Fibroblast of lung (primary cell): ENCODE results near the gene PRDM16. TPM values are rescaled to one million over a fixed set of nuclear protein-coding genes. Genes with fewer than 3 reads are reported as not detected.

Source experiments
- DNase-seq, 2 donors: peaks; one replicate each; pipeline versions ENCODE4 v3.0.0 to v3.0.0-alpha.2; 2010; ENCODE audit warnings: low read depth in 2 of 2
- H2AFZ ChIP-seq: 2 replicates; pipeline ENCODE4 v1.5.1; 2012; ENCODE audit warnings: low read length, control low read depth, inconsistent platforms
- H3K27ac ChIP-seq: 2 replicates; pipeline ENCODE4 v1.5.1; 2011; ENCODE audit warnings: low read length, control low read depth; ENCODE audit not compliant: insufficient read depth
- H3K27me3 ChIP-seq: 2 replicates; pipeline ENCODE4 v1.5.1; 2011; ENCODE audit warnings: mild to moderate bottlenecking, low read length; ENCODE audit not compliant: control insufficient read depth, insufficient read depth
- H3K36me3 ChIP-seq: 2 replicates; pipeline ENCODE4 v1.5.1; 2011; ENCODE audit warnings: low read length; ENCODE audit not compliant: control insufficient read depth, insufficient read depth
- H3K4me1 ChIP-seq: 2 replicates; pipeline ENCODE4 v1.5.1; 2011; ENCODE audit warnings: low read length; ENCODE audit not compliant: control insufficient read depth, insufficient read depth; ENCODE audit errors: extremely low read depth
- H3K4me2 ChIP-seq: 2 replicates; pipeline ENCODE4 v1.5.1; 2011; ENCODE audit warnings: low read length, control low read depth; ENCODE audit not compliant: insufficient read depth; ENCODE audit errors: extremely low read depth
- H3K4me3 ChIP-seq, 4 experiments: fragments of 200-600 bp in 1 of 4; sonication (generic) in 1 of 4; replicated peaks in 1 of 4; 2 replicates each; pipeline ENCODE4 v1.5.1; 2011 to 2016; ENCODE audit warnings: low read length in 4 of 4, low read depth in 3 of 4, mild to moderate bottlenecking in 3 of 4, control low read depth in 2 of 4, inconsistent platforms in 1 of 4, mixed read lengths in 1 of 4; ENCODE audit not compliant: insufficient read depth in 1 of 4; ENCODE audit errors: control extremely low read depth in 1 of 4
- H3K79me2 ChIP-seq: 2 replicates; pipeline ENCODE4 v1.5.1; 2012; ENCODE audit warnings: mild to moderate bottlenecking, low read length, inconsistent platforms; ENCODE audit not compliant: control insufficient read depth, insufficient read depth
- H3K9ac ChIP-seq: 2 replicates; pipeline ENCODE4 v1.5.1; 2011; ENCODE audit warnings: mild to moderate bottlenecking, low read length, control low read depth; ENCODE audit not compliant: insufficient read depth
- H3K9me3 ChIP-seq: 2 replicates; pipeline ENCODE4 v1.5.1; 2012; ENCODE audit warnings: low read depth, low read length; ENCODE audit not compliant: control insufficient read depth, insufficient read depth
- H4K20me1 ChIP-seq: 2 replicates; pipeline ENCODE4 v1.5.1; 2011; ENCODE audit warnings: low read length; ENCODE audit not compliant: control insufficient read depth, insufficient read depth; ENCODE audit errors: extremely low read depth
- EZH2 ChIP-seq: IDR thresholded peaks from 2 replicates; pipeline ENCODE4 v1.5.1; 2012; ENCODE audit warnings: low read length, control low read depth, mild to moderate bottlenecking; ENCODE audit errors: missing control alignments
- polyA plus RNA-seq, 2 donors: library from polyadenylated mRNA; depleted of rRNA in 1 of 2; stranded (reverse) in 1 of 2; unstranded in 1 of 2; fragments of >200 nt; gene quantifications; 2 replicates each; pipeline ENCODE4 v1.2.1, GENCODE V29; 2011 to 2012; ENCODE audit warnings: missing spikeins in 1 of 2
- total RNA-seq: library from RNA; depleted of rRNA; stranded (reverse); fragments of >200 nt; gene quantifications from 2 replicates; pipeline ENCODE4 v1.2.1, GENCODE V29; 2014
- TF ChIP-seq, protein P1 (sequence below), 2 donors: IDR thresholded peaks in 1 of 2; conservative IDR thresholded peaks in 1 of 2; 1 replicate in 1 of 2; 2 replicates in 1 of 2; pipeline ENCODE4 v1.5.1; 2011 to 2012; ENCODE audit warnings: low read length in 2 of 2, control low read depth in 1 of 2, inconsistent platforms in 1 of 2, low read depth in 1 of 2, mild to moderate bottlenecking in 1 of 2

The PRDM16 gene
- total and polyA plus RNA-seq, 2 donors (not counting 1 experiment from before 2014, with no cell fraction given) = 0.30 to 1.8 TPM

GRCh38 chr1:3027611-3028371 lies 41.2 kb upstream of the PRDM16 start:
- no peak overlapping the region for H3K27ac ChIP-seq
- H3K4me1 ChIP-seq = no peaks in the 10 kb centered on the region
- no peak for DNase-seq
- no peaks in the 10 kb centered on the region for H3K79me2 ChIP-seq
- H4K20me1 ChIP-seq = no peaks in the 10 kb centered on the region
- no peak overlapping the region for H3K4me3 ChIP-seq
- H3K9me3 ChIP-seq = no peaks in the 10 kb centered on the region
- no peak overlapping the region for H2AFZ ChIP-seq
- no peaks in the 10 kb centered on the region for H3K36me3 ChIP-seq
- H3K9ac ChIP-seq = no peak overlapping the region
- H3K4me2 ChIP-seq = no peak overlapping the region
- TF ChIP-seq, protein P1, sequence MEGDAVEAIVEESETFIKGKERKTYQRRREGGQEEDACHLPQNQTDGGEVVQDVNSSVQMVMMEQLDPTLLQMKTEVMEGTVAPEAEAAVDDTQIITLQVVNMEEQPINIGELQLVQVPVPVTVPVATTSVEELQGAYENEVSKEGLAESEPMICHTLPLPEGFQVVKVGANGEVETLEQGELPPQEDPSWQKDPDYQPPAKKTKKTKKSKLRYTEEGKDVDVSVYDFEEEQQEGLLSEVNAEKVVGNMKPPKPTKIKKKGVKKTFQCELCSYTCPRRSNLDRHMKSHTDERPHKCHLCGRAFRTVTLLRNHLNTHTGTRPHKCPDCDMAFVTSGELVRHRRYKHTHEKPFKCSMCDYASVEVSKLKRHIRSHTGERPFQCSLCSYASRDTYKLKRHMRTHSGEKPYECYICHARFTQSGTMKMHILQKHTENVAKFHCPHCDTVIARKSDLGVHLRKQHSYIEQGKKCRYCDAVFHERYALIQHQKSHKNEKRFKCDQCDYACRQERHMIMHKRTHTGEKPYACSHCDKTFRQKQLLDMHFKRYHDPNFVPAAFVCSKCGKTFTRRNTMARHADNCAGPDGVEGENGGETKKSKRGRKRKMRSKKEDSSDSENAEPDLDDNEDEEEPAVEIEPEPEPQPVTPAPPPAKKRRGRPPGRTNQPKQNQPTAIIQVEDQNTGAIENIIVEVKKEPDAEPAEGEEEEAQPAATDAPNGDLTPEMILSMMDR (conservative IDR thresholded peaks at IDR 0.05 in 1 of 2, IDR thresholded peaks at IDR 0.05 in 1 of 2; ENCODE audit: low read depth in 1 of 2, low read length in 2 of 2) = no peak
- TF ChIP-seq EZH2 = no peak
- no peaks in the 10 kb centered on the region for H3K27me3 ChIP-seq

DNA sequence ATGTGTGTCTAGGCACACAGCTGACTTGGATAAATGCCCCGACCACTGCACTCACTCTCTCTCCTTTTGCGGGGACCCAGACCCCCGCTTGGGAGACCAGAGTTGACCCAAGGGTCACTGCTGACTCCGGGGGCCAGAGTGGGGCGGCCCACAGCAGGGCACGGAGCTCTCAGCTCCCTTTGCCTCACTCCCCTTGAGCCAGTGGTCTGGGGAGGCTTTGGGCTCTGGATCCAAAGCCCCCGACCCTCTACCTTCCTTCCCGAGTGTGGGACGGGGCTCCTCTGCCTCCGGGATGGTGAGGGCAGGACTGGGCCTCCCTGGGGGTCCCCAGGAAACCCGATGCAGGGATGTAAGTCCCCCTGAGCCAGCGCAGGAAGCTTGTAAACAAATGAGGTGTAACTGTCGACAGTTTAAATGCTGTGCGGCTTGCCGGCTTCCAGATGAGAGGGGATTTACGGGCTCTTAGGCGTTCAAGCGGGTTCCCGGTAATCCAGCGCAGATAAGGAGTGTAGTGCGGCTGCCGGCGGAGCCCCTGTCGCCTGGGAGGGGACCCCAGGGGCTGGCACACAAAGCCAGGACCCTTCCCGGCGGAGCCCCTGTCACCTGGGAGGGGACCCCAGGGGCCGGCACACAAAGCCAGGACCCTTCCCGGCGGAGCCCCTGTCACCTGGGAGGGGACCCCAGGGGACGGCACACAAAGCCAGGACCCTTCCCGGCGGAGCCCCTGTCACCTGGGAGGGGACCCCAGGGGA lies 40.3 kb upstream of the PRDM16 start:
- Histone ChIP-seq H3K36me3 (no peaks in the 10 kb centered on the region), H3K79me2 (no peaks in the 10 kb centered on the region), H3K9ac (no peak overlapping the region), H3K27me3 (no peaks in the 10 kb centered on the region), H3K4me2 (no peak overlapping the region), H3K9me3 (no peaks in the 10 kb centered on the region), H3K4me3 (no peak overlapping the region), H3K4me1 (no peaks in the 10 kb centered on the region), H4K20me1 (no peaks in the 10 kb centered on the region), H2AFZ (no peak overlapping the region), H3K27ac (no peak overlapping the region)
- DNase-seq = no peak
- no peak for TF ChIP-seq EZH2
- TF ChIP-seq, protein P1 (conservative IDR thresholded peaks at IDR 0.05 in 1 of 2, IDR thresholded peaks at IDR 0.05 in 1 of 2; ENCODE audit: low read depth in 1 of 2, low read length in 2 of 2) = no peak

DNA sequence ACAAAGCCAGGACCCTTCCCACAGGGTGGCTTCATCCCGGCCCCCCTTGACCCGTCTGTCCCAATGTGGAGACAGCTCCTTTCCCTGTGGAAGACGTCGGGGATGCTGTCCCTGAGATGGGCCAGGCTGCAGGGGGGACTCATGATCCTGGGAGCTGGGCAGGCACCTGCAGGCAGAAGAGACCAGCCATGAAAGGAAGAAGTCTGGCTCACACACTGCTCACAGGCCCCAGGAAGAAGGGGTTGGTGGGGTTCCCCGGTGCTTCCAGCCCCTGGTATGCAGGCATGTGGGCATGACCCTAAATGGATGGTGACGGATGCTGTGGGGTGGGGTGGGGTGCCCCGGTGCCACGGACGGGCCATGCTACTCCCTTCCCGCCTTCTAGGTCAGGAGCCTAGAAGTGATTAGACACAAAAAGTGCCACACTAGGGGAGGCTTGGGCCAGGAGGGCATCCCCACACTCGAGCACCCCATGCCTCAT lies 39.5 kb upstream of the PRDM16 start:
- no peaks in the 10 kb centered on the region for H4K20me1 ChIP-seq
- no peak overlapping the region for H3K4me3 ChIP-seq
- no peaks in the 10 kb centered on the region for H3K27me3 ChIP-seq
- no peak for TF ChIP-seq EZH2
- TF ChIP-seq, protein P1 (conservative IDR thresholded peaks at IDR 0.05 in 1 of 2, IDR thresholded peaks at IDR 0.05 in 1 of 2; ENCODE audit: low read depth in 1 of 2, low read length in 2 of 2) = no peak
- no peaks in the 10 kb centered on the region for H3K9me3 ChIP-seq
- no peak for DNase-seq
- no peaks in the 10 kb centered on the region for H3K36me3 ChIP-seq
- H3K4me1 ChIP-seq = no peaks in the 10 kb centered on the region
- no peak overlapping the region for H3K9ac ChIP-seq
- H2AFZ ChIP-seq = no peak overlapping the region
- no peaks in the 10 kb centered on the region for H3K79me2 ChIP-seq
- H3K27ac ChIP-seq = no peak overlapping the region
- H3K4me2 ChIP-seq = no peak overlapping the region
